Upper lobe of right lung (tissue), 1 donor: Measurements from ENCODE around the gene MDM2. TPM values are rescaled to one million over a fixed set of nuclear protein-coding genes. Genes with fewer than 3 reads are reported as not detected.

Experiments used
- ATAC-seq: fragments of 200-7000 bp; cut with Tn5 transposase; one replicate; pipeline ENCODE4 v1.9.1; 2020; ENCODE audit warnings: mild to moderate bottlenecking, moderate library complexity
- DNase-seq: peaks from one replicate; pipeline ENCODE4 v3.0.0-alpha.2; 2020
- H3K27ac ChIP-seq: fragments of 200-600 bp; one replicate; pipeline ENCODE4 v1.8.0; 2022
- H3K27me3 ChIP-seq: fragments of 200-600 bp; one replicate; pipeline ENCODE4 v1.8.0; 2022; ENCODE audit warnings: mild to moderate bottlenecking
- H3K36me3 ChIP-seq: fragments of 200-600 bp; one replicate; pipeline ENCODE4 v1.8.0; 2022
- H3K4me1 ChIP-seq: fragments of 200-600 bp; one replicate; pipeline ENCODE4 v1.8.0; 2022
- H3K4me3 ChIP-seq: fragments of 200-600 bp; one replicate; pipeline ENCODE4 v1.8.0; 2022; ENCODE audit warnings: mild to moderate bottlenecking
- H3K9me3 ChIP-seq: fragments of 200-600 bp; one replicate; pipeline ENCODE4 v1.8.0; 2022
- CTCF ChIP-seq: fragments of 200-600 bp; IDR thresholded peaks from one replicate; pipeline ENCODE4 v1.8.0; 2022; ENCODE audit warnings: antibody characterized with exemption
- intact Hi-C: fragments of 100-400 bp; cut with DNase I; formaldehyde crosslinking; loops from one replicate; pipeline ENCODE4 v1.11.0; 2022
- total RNA-seq: library from RNA; stranded (reverse); fragmentation: NEBNext Ultra II Directional; extraction: Animal tissue kit (Norgen Biotek cat#: 25700); gene quantifications from one replicate; pipeline ENCODE4 v1.2.1, GENCODE V29; 2021
- donor health status: DM: no; HTN: yes; CAD: no; lungs with severe emphysema.

MDM2 gene
- total RNA-seq, 1 donor from 2014 or later: 198 TPM

GRCh38 chr12:68762691-68763090 lies 45.3 kb upstream of the MDM2 start:
- no peak for ATAC-seq

GRCh38 chr12:68765696-68766095 lies 42.3 kb upstream of the MDM2 start:
- intact Hi-C loops: no loop called here
- Histone ChIP-seq H3K9me3 (no peaks in the 10 kb centered on the region), H3K27ac (no peak overlapping the region), H3K36me3 (peaks cover 36% of the 10 kb centered on the region), H3K4me1 (no peaks in the 10 kb centered on the region), H3K27me3 (no peaks in the 10 kb centered on the region), H3K4me3 (no peak overlapping the region)
- ATAC-seq (no peak), DNase-seq (no peak)
- TF ChIP-seq CTCF: no peak

More at GRCh38 chr12:68762691-68763090, 45.3 kb upstream of the MDM2 start:
- H3K9me3 ChIP-seq: no peaks in the 10 kb centered on the region
- H3K4me3 ChIP-seq: no peak overlapping the region
- H3K27ac ChIP-seq: no peak overlapping the region
- TF ChIP-seq CTCF: no peak
- no peaks in the 10 kb centered on the region for H3K27me3 ChIP-seq
- no peaks in the 10 kb centered on the region for H3K4me1 ChIP-seq
- intact Hi-C loops: no loop called here
- H3K36me3 ChIP-seq: peaks cover 50% of the 10 kb centered on the region
- no peak for DNase-seq

- H3K9me3 ChIP-seq: no peaks in the 10 kb centered on the region
- H3K4me1 ChIP-seq: no peaks in the 10 kb centered on the region
- H3K4me3 ChIP-seq: no peak overlapping the region
- H3K36me3 ChIP-seq: peaks cover 36% of the 10 kb centered on the region
- no peaks in the 10 kb centered on the region for H3K27me3 ChIP-seq
- no peak overlapping the region for H3K27ac ChIP-seq
- ATAC-seq (no peak), DNase-seq (no peak)
- no peak for TF ChIP-seq CTCF
- intact Hi-C loops: no loop called here
Observed at GRCh38 chr12:68766646-68767045, 41.3 kb upstream of the MDM2 start.

- Histone ChIP-seq H3K4me3 (no peak overlapping the region), H3K27me3 (no peaks in the 10 kb centered on the region), H3K4me1 (no peaks in the 10 kb centered on the region), H3K36me3 (peaks cover 36% of the 10 kb centered on the region), H3K9me3 (no peaks in the 10 kb centered on the region), H3K27ac (no peak overlapping the region)
- DNase-seq (no peak), ATAC-seq (no peak)
- intact Hi-C loops: no loop called here
- no peak for TF ChIP-seq CTCF
Observed at GRCh38 chr12:68767191-68767590, 40.8 kb upstream of the MDM2 start.

- Histone ChIP-seq H3K4me1 (no peaks in the 10 kb centered on the region), H3K9me3 (no peaks in the 10 kb centered on the region), H3K27ac (no peak overlapping the region), H3K27me3 (no peaks in the 10 kb centered on the region), H3K36me3 (peaks cover 29% of the 10 kb centered on the region), H3K4me3 (no peak overlapping the region)
- TF ChIP-seq CTCF: no peak
- no peak for ATAC-seq
- DNase-seq: no peak
- intact Hi-C loops: no loop called here
Observed at GRCh38 chr12:68768431-68768939, 39.5 kb upstream of the MDM2 start.

- no peak for ATAC-seq
- Histone ChIP-seq H3K27ac (no peak overlapping the region), H3K27me3 (no peaks in the 10 kb centered on the region), H3K9me3 (no peaks in the 10 kb centered on the region), H3K36me3 (peaks cover 15% of the 10 kb centered on the region), H3K4me3 (no peak overlapping the region), H3K4me1 (no peaks in the 10 kb centered on the region)
- no peak for TF ChIP-seq CTCF
- DNase-seq: no peak
- intact Hi-C loops: no loop called here
Observed at GRCh38 chr12:68769941-68770340, 38.0 kb upstream of the MDM2 start.
